Measurements from ENCODE around the gene TNIK.

Gene TNIK

GRCh38 chr3:171358181-171358880 lies 101.9 kb downstream of the TNIK start:
- H3K27me3 Mint-ChIP-seq (ENCODE audit: low read depth), result no peaks in the 10 kb centered on the region
- peaks cover 26% of the 10 kb centered on the region for H3K4me1 Mint-ChIP-seq (ENCODE audit: low read depth)
- no peaks in the 10 kb centered on the region for H3K9me3 Mint-ChIP-seq
- no peak for DNase-seq (ENCODE audit: low spot score)
- H3K4me3 Mint-ChIP-seq, result no peak overlapping the region
- no peak overlapping the region for H3K27ac Mint-ChIP-seq
- peaks cover 4% of the 10 kb centered on the region for H3K36me3 Mint-ChIP-seq (ENCODE audit: low read depth)

- H3K4me1 Mint-ChIP-seq (ENCODE audit: low read depth), result peaks cover 26% of the 10 kb centered on the region
- H3K27me3 Mint-ChIP-seq (ENCODE audit: low read depth), result no peaks in the 10 kb centered on the region
- H3K4me3 Mint-ChIP-seq, result no peak overlapping the region
- DNase-seq (ENCODE audit: low spot score), result no peak
- peaks cover 4% of the 10 kb centered on the region for H3K36me3 Mint-ChIP-seq (ENCODE audit: low read depth)
- H3K9me3 Mint-ChIP-seq, result no peaks in the 10 kb centered on the region
- no peak overlapping the region for H3K27ac Mint-ChIP-seq
These were observed 102.5 kb downstream of the TNIK start for GRCh38 chr3:171357721-171358120.

- no peak for DNase-seq (ENCODE audit: low spot score)
- H3K9me3 Mint-ChIP-seq, result no peaks in the 10 kb centered on the region
- no peaks in the 10 kb centered on the region for H3K27me3 Mint-ChIP-seq (ENCODE audit: low read depth)
- H3K4me3 Mint-ChIP-seq, result no peak overlapping the region
- H3K27ac Mint-ChIP-seq, result no peak overlapping the region
- peaks cover 4% of the 10 kb centered on the region for H3K36me3 Mint-ChIP-seq (ENCODE audit: low read depth)
- peaks cover 26% of the 10 kb centered on the region for H3K4me1 Mint-ChIP-seq (ENCODE audit: low read depth)
These were observed 104.0 kb downstream of the TNIK start for GRCh38 chr3:171356251-171356650.

GRCh38 chr3:171354706-171355582 lies 105.3 kb downstream of the TNIK start:
- no peak overlapping the region for H3K27ac Mint-ChIP-seq
- H3K27me3 Mint-ChIP-seq (ENCODE audit: low read depth), result no peaks in the 10 kb centered on the region
- H3K4me1 Mint-ChIP-seq (ENCODE audit: low read depth), result peaks cover 25% of the 10 kb centered on the region
- no peak overlapping the region for H3K4me3 Mint-ChIP-seq
- H3K9me3 Mint-ChIP-seq, result no peaks in the 10 kb centered on the region
- no peak for DNase-seq (ENCODE audit: low spot score)
- H3K36me3 Mint-ChIP-seq (ENCODE audit: low read depth), result no peaks in the 10 kb centered on the region

- Mint-ChIP-seq H3K4me3 (no peak overlapping the region), H3K4me1 (ENCODE audit: low read depth) (peaks cover 26% of the 10 kb centered on the region), H3K27me3 (ENCODE audit: low read depth) (no peaks in the 10 kb centered on the region), H3K36me3 (ENCODE audit: low read depth) (no peaks in the 10 kb centered on the region), H3K9me3 (no peaks in the 10 kb centered on the region), H3K27ac (no peak overlapping the region)
- DNase-seq (ENCODE audit: low spot score), result no peak
These were observed 106.0 kb downstream of the TNIK start for GRCh38 chr3:171354049-171354705.

GRCh38 chr3:171353423-171353822 lies 106.8 kb downstream of the TNIK start:
- Mint-ChIP-seq H3K27me3 (ENCODE audit: low read depth) (no peaks in the 10 kb centered on the region), H3K27ac (no peak overlapping the region), H3K36me3 (ENCODE audit: low read depth) (no peaks in the 10 kb centered on the region), H3K9me3 (no peaks in the 10 kb centered on the region), H3K4me3 (no peak overlapping the region), H3K4me1 (ENCODE audit: low read depth) (peaks cover 23% of the 10 kb centered on the region)
- DNase-seq (ENCODE audit: low spot score), result no peak

- Mint-ChIP-seq H3K27me3 (ENCODE audit: low read depth) (no peaks in the 10 kb centered on the region), H3K27ac (no peak overlapping the region), H3K36me3 (ENCODE audit: low read depth) (no peaks in the 10 kb centered on the region), H3K9me3 (no peaks in the 10 kb centered on the region), H3K4me3 (no peak overlapping the region), H3K4me1 (ENCODE audit: low read depth) (peaks cover 27% of the 10 kb centered on the region)
- no peak for DNase-seq (ENCODE audit: low spot score)
These were observed 107.7 kb downstream of the TNIK start for GRCh38 chr3:171352387-171352935.

- DNase-seq (ENCODE audit: low spot score), result peak; percentile 23
- Mint-ChIP-seq H3K4me1 (ENCODE audit: low read depth) (peaks cover 30% of the 10 kb centered on the region), H3K27ac (no peak overlapping the region), H3K9me3 (no peaks in the 10 kb centered on the region), H3K27me3 (ENCODE audit: low read depth) (no peaks in the 10 kb centered on the region), H3K4me3 (no peak overlapping the region), H3K36me3 (ENCODE audit: low read depth) (peaks cover 3% of the 10 kb centered on the region)
These were observed 108.5 kb downstream of the TNIK start for GRCh38 chr3:171351676-171352075.

GRCh38 chr3:171350364-171350763 lies 109.8 kb downstream of the TNIK start:
- H3K27me3 Mint-ChIP-seq (ENCODE audit: low read depth), result no peaks in the 10 kb centered on the region
- H3K36me3 Mint-ChIP-seq (ENCODE audit: low read depth), result peaks cover 12% of the 10 kb centered on the region
- DNase-seq (ENCODE audit: low spot score), result no peak
- peaks cover 24% of the 10 kb centered on the region for H3K4me1 Mint-ChIP-seq (ENCODE audit: low read depth)
- H3K9me3 Mint-ChIP-seq, result no peaks in the 10 kb centered on the region
- no peak overlapping the region for H3K27ac Mint-ChIP-seq
- no peak overlapping the region for H3K4me3 Mint-ChIP-seq

GRCh38 chr3:171349392-171349791 lies 110.8 kb downstream of the TNIK start:
- peaks cover 18% of the 10 kb centered on the region for H3K4me1 Mint-ChIP-seq (ENCODE audit: low read depth)

GRCh38 chr3:171348121-171348520 lies 112.1 kb downstream of the TNIK start:
- Mint-ChIP-seq H3K4me3 (no peak overlapping the region), H3K4me1 (ENCODE audit: low read depth) (peaks cover 20% of the 10 kb centered on the region), H3K9me3 (peaks cover 13% of the 10 kb centered on the region), H3K27me3 (ENCODE audit: low read depth) (no peaks in the 10 kb centered on the region), H3K27ac (no peak overlapping the region), H3K36me3 (ENCODE audit: low read depth) (peaks cover 28% of the 10 kb centered on the region)
- DNase-seq (ENCODE audit: low spot score), result no peak

More at GRCh38 chr3:171349392-171349791, 110.8 kb downstream of the TNIK start:
- Mint-ChIP-seq H3K9me3 (peaks cover 4% of the 10 kb centered on the region), H3K27ac (no peak overlapping the region), H3K4me3 (no peak overlapping the region), H3K36me3 (ENCODE audit: low read depth) (peaks cover 20% of the 10 kb centered on the region), H3K27me3 (ENCODE audit: low read depth) (no peaks in the 10 kb centered on the region)
- DNase-seq (ENCODE audit: low spot score), result no peak

- Mint-ChIP-seq H3K9me3 (peaks cover 19% of the 10 kb centered on the region), H3K4me1 (ENCODE audit: low read depth) (peaks cover 20% of the 10 kb centered on the region), H3K27me3 (ENCODE audit: low read depth) (no peaks in the 10 kb centered on the region), H3K36me3 (ENCODE audit: low read depth) (peaks cover 34% of the 10 kb centered on the region), H3K27ac (no peak overlapping the region), H3K4me3 (no peak overlapping the region)
- no peak for DNase-seq (ENCODE audit: low spot score)
These were observed 112.7 kb downstream of the TNIK start for GRCh38 chr3:171347301-171348039.

GRCh38 chr3:171346582-171347300 lies 113.5 kb downstream of the TNIK start:
- Mint-ChIP-seq H3K27ac (no peak overlapping the region), H3K4me3 (no peak overlapping the region), H3K9me3 (peaks cover 23% of the 10 kb centered on the region), H3K36me3 (ENCODE audit: low read depth) (peaks cover 37% of the 10 kb centered on the region), H3K27me3 (ENCODE audit: low read depth) (no peaks in the 10 kb centered on the region), H3K4me1 (ENCODE audit: low read depth) (peaks cover 20% of the 10 kb centered on the region)
- DNase-seq (ENCODE audit: low spot score), result no peak
